Stimulated activated CD4-positive, alpha-beta T cell treated with anti-CD3 and anti-CD28 coated beads, Interleukin-15, amount 100 ng/mL, for 48 hours (primary cell): ENCODE data around the gene NPEPL1.
"Not testable (repeated sequence)": the region's sequence is repeated elsewhere in the genome, so short reads cannot be mapped to it uniquely, and the experiment has no call there.

Experiments used
- DNase-seq, 2 donors: peaks; one replicate each; pipeline ENCODE4 v3.0.0-alpha.2; 2020; ENCODE audit warnings: low read depth in 2 of 2

The NPEPL1 gene

DNA sequence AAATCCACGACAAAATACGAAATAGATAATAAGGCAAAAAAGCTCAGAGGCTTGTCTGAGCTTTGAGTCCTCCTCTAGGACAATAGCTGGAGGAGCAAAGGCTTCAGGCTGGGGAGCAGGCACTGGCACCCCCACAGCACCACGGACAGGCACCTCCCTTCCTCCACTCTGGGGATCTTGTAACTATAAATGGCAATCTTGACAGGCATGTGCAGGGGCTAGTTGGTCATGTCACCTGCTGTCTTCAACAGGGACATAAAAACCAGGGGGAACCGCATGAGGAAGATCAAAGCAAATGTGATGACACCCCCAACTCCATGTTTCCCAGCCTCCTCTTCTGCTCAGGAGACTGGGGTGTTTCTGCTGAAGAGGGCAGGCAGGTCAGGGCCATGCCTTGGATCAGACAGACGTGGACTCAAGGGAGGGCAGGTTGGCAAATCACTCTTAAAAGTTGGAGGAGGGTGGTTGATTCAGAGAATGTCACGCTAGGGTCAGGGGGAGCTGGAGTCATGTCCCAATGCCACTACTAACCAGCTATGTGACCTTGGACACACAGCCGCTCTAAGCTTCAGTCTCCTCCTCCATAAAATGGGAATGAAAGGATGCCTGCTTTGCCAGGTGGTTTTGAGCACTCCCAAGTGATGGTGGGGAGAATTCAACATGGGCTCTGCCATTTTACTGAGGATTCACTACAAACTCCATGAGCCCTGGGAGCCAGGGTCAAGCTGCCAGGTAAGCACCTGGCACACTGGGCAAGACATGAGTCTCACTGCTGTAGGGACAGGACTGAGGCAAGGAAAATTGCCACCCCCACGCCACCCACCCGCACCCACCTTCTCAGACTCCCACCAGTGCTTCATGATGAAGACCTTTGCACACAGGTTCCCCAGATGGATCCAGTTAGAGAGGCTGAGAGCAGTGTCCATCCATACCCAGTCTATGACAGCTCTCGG lies 48.0 kb downstream of the NPEPL1 start:
- DNase-seq: no peak

DNA sequence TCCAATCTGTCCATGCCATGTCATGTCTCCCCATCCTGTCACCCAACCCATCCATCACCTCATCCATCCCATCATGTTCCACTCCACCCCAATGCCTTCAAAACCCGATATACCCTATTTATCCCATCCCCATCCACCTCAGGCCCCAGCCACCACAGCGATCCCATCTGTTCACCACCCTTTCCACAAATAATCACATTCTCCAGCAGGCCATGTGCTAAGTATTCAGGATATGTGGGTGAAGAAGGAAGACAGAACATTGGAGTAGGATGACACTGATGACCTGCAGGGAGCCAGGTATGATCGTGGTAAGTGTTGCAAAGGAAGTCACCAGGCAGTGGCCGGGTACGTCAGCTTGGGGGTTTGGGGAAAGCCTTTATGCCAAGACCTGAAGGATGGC lies 48.8 kb downstream of the NPEPL1 start:
- DNase-seq: no peak

DNA sequence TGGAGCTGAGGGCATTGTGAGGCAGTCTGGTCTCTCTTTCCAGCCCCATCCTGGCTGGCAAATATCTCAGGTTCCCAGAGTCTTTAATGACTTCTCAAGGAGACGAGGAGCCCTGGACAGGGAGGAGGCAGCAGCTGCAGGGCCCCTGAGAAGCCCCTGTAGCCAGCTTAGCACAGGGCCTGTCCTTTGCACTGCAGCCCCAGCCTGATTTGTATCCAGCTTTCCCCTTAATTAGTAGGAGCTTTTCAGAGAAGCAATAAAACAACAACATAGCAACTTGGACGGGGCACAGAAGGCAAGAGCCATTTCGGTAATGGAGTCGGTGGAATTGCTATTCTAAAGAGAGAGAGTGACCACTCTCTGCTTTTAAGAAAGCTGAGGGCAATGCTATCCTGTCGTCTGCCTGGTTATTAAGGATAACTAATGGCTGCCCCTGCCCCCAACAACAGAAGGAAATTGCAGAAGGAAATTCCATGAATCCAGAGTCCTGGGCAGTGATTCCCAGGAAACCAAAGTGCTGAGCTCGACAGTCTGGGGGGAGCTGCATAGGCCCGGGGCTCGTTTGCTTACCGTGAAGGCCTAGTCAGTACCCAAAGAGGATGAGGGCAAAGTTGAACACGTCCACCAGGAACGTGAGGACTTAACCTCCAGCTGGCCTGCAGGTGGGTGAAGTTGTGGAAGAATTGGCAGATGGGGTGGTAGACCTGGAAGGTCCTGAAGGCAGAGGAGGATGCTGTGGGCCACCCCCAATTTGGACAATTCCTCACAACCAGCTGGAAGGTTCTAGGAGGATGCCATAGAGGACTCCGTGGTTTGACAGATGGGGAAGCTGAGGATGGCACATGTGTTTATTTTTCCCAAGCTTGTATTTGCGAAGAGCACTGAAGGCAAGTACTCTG lies 50.3 kb downstream of the NPEPL1 start:
- no peak for DNase-seq

DNA sequence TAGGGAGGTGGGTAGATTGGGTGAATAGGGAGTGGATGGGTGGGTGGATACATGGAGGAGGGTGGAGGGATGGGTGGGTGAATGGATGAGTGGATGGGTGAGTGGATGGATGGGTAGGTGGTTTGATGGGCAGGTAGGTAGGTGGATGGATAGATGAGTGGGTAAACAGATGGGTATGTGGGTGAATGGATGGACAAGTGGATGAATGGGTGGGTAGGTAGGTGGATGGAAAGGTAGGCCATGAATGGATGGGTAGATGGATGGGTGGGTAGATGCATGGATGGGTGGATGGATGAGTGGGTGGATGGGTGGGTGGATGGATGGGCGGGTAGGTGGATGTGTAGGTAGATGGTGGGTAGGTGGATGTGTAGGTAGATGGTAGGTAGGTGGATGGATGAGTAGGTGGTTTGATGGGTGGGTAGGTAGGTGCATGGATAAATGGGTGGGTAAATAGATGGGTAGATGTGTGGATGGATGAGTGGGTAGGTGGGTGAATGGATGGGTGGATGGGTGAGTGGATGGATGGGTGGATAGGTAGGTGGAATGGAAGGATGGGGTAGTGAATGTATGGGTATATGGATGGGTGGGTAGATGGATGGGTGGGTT lies 51.4 kb downstream of the NPEPL1 start:
- DNase-seq: no peak

DNA sequence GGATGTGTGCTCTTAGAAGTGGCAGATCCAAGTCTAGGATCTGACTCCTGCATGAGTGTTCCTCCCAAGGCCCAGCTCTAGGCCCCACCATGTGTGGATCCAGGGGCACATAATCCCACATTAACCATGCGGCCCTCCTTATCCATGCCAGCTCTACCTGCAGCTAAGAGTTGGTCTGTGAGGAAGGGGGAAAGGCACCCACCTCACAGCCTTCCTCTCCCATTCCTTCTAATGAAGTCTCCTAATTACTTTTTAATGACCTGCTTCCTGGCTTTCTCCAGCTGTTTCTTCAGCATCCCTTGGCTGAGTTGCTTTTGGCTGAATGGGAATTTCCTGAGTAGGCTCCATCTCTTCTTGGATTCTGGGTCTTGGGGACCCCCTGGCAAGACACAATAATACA lies 52.2 kb downstream of the NPEPL1 start:
- no peak for DNase-seq

DNA sequence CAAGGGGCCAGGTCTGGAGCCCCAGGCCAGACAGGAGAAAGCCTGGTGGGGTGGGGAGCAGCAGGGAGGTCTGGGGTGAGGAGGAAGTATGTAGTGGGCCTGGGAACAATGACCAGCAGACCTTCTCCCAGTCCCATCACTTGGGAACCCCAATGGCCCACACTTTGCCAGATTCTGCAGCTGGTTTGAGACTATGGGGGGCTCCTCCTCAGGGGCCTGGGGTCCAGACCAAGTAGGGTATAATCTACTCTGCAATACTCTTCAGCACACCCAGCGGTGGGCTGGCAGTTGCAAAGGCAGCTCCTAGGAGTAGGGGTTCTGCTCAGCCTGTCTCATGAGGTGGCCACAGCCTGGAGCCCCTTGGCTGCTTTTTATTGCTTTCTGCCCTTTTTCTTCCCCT lies 52.8 kb downstream of the NPEPL1 start:
- no peak for DNase-seq

DNA sequence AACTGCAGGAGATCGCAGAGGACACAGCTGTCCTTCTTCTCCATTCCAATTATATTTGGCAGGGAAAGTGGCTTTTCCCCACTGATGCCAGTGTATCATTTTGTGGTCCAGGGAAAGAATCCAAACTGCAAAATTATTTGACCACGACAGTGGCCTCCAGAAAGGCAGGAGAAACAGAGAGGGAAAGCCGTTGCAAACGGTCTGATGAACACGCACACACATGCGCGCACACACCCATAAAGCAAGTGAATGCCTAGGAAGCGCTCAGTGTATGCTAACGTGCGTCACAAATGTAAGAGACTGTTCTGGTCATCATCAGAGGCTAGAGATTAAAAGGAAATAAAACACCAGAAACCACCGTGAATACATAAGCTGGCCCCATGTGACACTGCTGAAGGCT lies 54.0 kb downstream of the NPEPL1 start:
- DNase-seq: no peak

DNA sequence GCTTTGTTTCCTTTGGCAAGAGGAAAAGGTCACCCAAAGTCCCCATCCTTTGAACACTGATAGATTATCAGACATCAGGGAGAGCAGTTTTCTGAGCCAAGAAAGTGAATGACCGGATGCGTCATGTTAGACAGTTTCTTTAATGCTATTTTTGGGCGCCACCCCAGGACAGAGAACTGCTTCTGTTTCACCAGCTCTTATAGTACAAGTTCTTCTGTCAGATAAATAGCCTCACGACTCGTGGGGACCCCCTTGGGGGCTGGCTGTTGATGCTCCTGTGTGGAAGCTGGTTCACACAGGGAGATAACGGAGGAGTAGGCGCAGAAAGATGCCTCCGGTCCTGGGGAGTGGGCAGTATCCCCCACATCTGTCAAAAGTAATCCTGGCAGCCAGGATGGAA lies 54.6 kb downstream of the NPEPL1 start:
- no peak for DNase-seq

DNA sequence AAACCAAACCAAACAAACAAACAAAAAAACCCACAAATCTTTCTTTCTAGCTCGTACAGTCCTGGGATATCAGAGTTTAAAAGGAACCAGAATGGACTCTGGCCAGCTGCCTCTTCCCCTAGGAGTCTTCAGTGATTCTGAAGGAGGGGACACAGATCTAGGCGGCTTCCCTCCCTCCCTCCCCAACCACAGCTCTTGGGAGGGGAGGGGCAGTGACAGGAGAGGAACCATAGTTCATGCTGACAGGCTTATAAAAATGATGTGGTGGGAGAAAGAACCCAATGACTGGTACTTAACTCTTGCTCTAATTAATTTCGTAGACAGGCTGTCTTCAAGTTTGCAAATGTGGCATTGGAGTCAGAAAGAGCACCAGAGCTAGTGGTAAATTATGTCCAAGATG lies 56.0 kb downstream of the NPEPL1 start:
- DNase-seq: no peak

DNA sequence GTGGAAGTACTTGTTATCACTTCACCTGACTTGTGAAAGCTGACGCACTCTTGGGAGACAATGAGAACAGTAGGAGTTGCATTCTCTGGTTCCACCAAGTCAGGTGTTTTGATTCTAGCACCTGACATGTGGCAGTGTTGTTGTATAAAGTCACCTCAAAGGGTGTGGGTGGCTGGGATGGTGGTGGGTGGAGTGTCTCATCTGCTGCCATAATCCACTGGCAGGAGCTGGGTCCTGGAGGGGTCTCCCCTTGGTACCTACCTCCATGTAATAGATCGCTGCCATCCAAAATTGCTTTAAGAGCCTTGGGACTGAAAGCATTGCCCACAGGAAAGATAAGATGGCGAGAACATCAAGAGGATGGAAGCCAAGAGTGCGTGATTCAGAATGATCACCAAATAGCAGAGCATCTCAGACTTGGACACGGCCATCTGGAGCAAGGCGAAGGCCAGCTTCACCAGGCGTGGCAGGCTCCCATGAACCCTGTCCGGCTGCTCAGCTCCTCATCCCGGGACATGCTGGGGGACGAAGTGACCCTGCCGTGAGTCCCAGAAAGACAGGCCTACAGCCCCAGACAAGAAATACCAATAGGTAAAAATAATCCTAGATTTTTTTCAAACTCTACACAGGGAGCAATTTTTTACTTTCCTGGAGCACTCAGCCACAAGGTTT lies 56.6 kb downstream of the NPEPL1 start:
- DNase-seq: no peak

DNA sequence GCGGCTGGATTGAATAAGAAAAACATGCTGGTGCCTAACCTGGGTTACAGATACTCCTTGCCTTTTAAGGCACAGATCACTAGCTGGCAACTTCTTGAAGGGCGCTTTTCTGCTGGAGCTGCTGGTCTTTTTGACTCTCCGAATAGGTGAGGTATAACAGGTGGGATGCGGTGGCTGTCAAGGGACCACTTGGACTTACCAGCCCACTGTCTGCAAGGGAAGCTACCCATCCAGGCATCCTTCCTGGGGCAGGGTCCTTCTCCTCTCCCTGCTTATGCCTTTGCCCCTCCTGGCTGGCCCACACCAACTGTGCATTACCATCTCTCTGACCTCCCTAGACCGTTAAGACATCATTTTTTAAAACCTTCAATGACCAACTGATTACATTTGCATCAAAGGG lies 57.4 kb downstream of the NPEPL1 start:
- DNase-seq: no peak

DNA sequence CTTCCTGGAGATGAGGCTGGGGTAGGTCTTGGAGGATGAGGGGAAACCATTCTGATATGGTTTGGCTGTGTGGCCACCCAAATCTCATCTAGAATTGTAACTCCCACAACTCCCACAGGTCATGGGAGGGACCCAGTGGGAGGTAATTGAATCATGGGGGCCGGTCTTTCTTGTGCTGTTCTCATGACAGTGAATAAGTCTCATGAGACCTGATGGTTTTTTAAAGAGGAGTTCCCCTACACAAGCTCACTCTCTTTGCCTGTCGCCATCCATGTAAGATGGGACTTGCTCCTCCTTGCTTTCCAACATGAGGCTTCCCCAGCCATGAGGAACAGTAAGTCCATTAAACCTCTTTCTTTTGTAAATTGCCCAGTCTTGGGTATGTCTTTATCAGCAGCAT lies 58.1 kb downstream of the NPEPL1 start:
- not testable (repeated sequence) for DNase-seq

DNA sequence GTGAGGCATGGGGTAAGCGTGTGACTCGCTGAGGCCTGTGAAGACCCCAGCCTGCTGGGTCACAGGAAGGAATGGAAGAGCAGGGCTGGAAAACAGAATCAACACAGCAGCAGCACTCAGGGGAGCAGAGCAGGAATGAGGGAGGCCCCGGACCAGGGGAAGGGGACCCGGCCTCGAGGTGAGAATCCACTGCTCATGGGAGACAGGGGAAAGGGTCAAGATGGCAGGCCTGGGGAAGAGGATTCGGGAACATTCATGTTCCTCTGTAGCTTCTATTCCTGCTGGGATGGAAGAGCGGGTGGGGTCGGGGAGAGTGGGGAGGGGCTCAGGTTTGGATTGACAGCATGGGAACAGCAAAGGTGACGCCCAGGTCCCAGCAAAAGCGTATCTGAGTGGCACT lies 59.4 kb downstream of the NPEPL1 start:
- no peak for DNase-seq

DNA sequence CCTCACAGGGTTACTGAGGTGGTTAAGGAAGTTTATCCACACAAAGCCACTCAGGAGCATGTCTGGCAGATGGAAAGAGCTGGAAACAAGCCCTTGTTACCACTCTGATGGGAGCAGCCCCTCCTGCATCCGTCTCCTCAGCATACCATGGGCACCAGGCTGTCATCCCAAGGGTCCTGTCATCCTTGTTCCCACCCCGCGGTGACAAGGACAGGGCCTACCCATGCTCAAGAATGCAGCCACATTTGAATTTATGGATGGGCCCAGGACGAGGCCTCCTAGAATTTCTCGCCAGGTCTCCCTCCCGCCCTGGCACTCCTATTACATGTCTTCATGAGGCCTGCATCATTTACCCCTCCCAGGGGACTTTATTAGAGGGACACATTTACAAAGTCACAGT lies 60.0 kb downstream of the NPEPL1 start:
- DNase-seq: no peak

DNA sequence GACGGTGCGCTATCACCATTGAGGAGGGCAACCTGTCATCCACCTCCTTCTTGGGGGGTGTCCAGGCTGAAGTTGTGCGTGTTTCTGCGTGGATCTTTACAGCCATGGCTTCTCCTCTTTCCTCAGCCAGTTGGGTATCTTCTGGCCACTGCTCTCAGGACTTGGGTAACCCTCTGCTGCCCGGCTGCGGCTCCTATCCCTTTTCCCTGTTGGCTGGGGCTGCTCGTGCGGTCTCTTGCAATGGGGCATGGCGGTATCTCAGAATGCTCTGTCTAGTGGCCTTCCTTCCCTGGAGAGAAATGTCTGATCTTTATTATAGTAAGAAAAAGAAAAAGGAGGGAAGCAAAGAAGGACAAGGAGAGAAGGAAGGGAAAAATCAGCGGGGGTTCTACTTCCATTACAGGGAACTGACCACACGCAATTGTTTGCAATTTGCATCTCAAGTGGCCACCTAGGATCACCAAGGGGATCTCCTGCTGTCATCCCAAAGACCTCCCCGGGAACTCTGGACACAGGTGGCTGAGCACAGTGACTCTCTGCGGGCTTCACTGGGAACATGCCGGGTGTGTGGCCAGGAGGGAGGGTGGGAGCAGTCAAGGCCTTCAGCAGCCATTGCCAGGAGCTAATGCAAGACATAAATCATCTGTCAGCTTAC lies 60.8 kb downstream of the NPEPL1 start:
- DNase-seq: no peak

DNA sequence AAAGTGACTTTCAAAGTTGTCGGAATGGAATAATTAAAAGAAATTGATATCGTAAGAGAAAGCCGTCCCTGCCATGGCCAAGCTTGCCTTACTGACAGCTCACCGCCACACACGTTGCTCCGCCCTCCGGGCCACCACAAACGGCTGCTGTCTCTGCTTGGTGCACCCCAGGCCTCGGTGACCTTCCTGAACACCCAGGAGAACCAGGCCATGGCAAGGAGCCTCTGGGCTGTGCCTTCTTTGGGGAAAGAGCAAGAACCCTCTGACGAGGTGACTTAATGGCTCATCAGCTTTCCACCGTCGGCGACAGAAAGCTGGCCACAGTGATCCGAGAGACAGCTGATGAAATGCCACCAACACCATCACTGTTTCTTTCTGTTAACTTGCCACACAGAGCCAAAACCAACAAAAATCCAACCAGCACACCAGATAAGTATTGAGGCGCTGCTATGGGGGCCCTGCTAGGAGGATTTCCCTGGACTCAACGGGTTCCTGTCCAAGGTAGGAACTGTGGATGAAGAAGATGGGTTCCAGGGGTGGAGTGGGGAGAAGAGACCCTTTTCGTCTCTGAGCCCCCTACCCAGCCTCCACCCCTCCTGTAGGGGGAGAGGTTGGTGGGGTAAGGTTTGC lies 61.4 kb downstream of the NPEPL1 start:
- DNase-seq: no peak

DNA sequence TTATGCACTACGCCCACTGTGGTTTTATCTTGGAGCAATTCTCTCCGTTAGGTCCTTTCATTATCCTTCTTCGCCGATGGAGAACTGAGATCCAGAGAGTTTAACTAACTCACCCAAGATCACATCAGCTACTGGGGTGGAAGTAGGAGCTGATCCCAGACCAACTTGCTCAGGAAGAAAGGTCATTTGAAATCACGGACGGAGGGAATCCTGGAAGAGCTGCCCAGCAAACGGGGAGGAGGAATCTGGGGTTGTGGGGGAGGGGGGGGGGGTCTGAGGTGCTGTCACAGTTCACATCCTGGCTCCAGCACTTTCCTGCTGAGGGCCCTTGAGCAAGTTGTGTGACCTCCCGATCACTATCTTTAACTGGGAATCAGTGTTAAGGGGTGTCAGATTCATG lies 62.0 kb downstream of the NPEPL1 start:
- no peak for DNase-seq

DNA sequence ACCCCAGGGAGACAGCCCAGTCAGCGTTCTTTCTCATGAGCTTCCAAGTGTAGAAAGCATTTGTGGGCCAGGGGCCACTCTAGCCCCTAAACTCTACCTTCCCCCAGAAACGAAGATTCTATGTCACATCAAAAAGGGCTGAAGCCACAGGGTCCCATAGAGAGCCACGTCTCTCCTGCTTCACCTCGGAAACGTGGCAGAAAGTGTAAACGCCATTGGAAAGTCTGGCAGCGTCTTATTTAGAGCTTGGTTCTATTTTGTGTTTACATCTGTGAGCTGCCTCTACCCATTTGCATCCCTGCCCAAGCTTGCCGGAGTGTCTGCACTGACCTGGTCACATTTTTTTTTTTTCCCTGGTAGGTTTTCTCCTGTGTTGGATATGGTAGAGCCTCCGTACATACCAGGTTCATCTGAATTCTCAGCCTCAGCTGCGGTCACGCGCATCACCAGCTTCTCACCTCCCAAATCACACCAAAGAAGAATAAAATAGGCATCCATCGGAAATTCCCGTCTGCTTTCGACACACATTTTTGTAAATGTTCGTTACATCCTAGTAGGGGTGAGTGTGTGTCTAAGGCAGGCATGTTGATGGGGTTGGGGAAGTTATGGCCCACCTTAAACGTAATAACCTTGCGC lies 62.6 kb downstream of the NPEPL1 start:
- DNase-seq: no peak

DNA sequence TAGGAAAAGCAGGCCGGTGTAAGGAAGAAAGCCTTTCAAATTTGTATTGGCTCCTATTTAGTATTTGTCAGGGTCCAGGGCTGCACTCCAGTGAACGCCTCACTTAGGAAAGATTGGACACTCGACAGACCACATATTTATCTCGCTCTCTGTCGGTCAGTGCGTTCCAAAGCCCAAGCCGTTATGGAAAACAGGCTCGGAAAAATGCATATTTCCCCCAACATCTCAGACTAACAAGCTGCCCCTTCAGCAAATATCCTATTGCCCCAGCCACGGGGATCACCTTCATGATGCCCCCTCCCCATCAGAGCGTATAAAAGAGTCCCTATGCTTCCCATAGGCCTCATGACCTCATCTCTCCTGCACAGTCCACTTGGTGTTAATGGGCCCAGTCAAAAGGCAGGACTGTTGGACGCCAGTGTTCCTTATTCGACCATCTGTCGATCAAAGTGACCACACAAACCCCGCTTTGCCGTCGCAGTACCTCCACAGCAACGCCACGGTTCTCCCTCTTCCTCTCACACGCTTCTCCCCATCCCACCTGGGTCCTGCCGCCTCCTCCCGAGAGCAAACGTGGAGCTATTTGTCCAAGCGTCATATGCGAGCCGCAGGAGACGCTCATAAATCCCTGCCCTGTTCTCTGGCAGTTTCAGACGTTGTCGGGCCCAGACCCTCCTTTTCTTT lies 63.3 kb downstream of the NPEPL1 start:
- no peak for DNase-seq

DNA sequence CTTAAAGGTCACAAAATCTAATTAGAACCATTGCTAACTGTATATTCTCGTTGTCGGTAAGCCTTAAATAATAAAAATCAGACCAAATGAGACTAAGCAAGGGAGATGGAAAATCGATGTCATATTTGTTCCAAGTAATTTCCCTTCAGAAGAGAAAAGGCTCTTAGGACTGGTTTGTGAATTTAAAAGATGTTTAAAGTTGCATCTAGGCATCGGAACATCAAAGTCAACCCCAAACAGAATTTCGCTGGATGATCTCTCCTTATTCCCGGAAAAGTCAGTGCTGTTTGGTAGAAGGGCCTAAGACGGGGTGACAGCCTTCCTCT lies 63.8 kb downstream of the NPEPL1 start:
- no peak for DNase-seq
